A549 (cell line): Measurements from ENCODE around the gene PRIMPOL. TPM values are rescaled to one million over a fixed set of nuclear protein-coding genes. Genes with fewer than 3 reads are reported as not detected.
"Not testable (repeated sequence)": the region's sequence is repeated elsewhere in the genome, so short reads cannot be mapped to it uniquely, and the experiment has no call there.

Experiments used
- ATAC-seq, 2 experiments: fragments of 200-7000 bp in 1 of 2; fragments of >200 bp in 1 of 2; cut with Nextera tagmentation in 1 of 2; cut with Tn5 transposase in 1 of 2; 3 replicates each; pipeline versions ENCODE4 v1.8.0 to v1.9.1; 2018 to 2020; ENCODE audit warnings: mild to moderate bottlenecking in 1 of 2, moderate library complexity in 1 of 2
- CTCF ChIA-PET: fragments of 300-600 bp; sonication (Branson Sonifier 250); formaldehyde crosslinking; extraction: SDS; loops from one replicate; lab custom pipeline; 2021; ENCODE audit warnings: antibody characterized with exemption, inconsistent platforms; lab: Yijun Ruan, JAX
- POLR2A ChIA-PET: fragments of 350-600 bp; formaldehyde crosslinking; extraction: SDS; loops from one replicate; lab custom pipeline; 2021; ENCODE audit warnings: antibody characterized with exemption, inconsistent platforms; lab: Yijun Ruan, JAX
- DNase-seq, 2 experiments: peaks; one replicate each; pipeline versions ENCODE4 v3.0.0 to v3.0.0-alpha.2; 2011 to 2016; ENCODE audit warnings: low read depth in 1 of 2, low spot score in 1 of 2
- FAIRE-seq: peaks from 2 replicates; lab custom pipeline; 2011; peaks lifted over from hg19 to GRCh38; lab: Jason Lieb, UNC
- H3K27ac ChIP-seq, 2 experiments: fragments of >200 bp; sonication (Bioruptor Twin); formaldehyde crosslinking; 3 replicates each; pipeline ENCODE4 v1.5.1; 2016 to 2017
- H3K4me1 ChIP-seq: fragments of >200 bp; sonication (Bioruptor Twin); formaldehyde crosslinking; 3 replicates; pipeline ENCODE4 v1.6.1; 2016
- H3K4me2 ChIP-seq: fragments of >200 bp; sonication (Bioruptor Twin); formaldehyde crosslinking; 3 replicates; pipeline ENCODE4 v1.6.1; 2016
- H3K4me3 ChIP-seq: fragments of >200 bp; sonication (Bioruptor Twin); formaldehyde crosslinking; 3 replicates; pipeline ENCODE4 v1.5.1; 2016
- H3K9me3 ChIP-seq: fragments of >200 bp; sonication (Bioruptor Twin); formaldehyde crosslinking; 3 replicates; pipeline ENCODE4 v1.6.1; 2016
- CBX2 ChIP-seq: fragments of 200-600 bp; sonication (generic); IDR thresholded peaks from 2 replicates; pipeline ENCODE4 v1.6.1; 2016; ENCODE audit warnings: low read depth, mild to moderate bottlenecking, borderline replicate concordance
- CHD4 ChIP-seq: fragments of 200-600 bp; sonication (generic); IDR thresholded peaks from 2 replicates; pipeline ENCODE4 v1.6.1; 2016; ENCODE audit warnings: antibody characterized with exemption, mild to moderate bottlenecking, borderline replicate concordance
- EP300 ChIP-seq, 2 experiments: fragments of >200 bp; sonication (Bioruptor Twin); formaldehyde crosslinking; IDR thresholded peaks; 2 replicates in 1 of 2; 3 replicates in 1 of 2; pipeline ENCODE4 v1.6.1; 2016 to 2017
- ESRRA ChIP-seq: fragments of 150-350 bp; IDR thresholded peaks from 2 replicates; pipeline ENCODE4 v1.6.1; 2014; ENCODE audit warnings: mild to moderate bottlenecking, low read length, borderline replicate concordance
- FOSL2 ChIP-seq, 2 experiments: fragments of 450-650 bp in 1 of 2; fragments of >200 bp in 1 of 2; sonication (Bioruptor Twin) in 1 of 2; formaldehyde crosslinking; IDR thresholded peaks; 2 replicates each; pipeline versions ENCODE4 v1.5.0 to v1.6.1; 2016 to 2020; ENCODE audit warnings: mild to moderate bottlenecking in 1 of 2, moderate library complexity in 1 of 2
- HOXB5 ChIP-seq: fragments of 250-450 bp; sonication (Bioruptor Pico); IDR thresholded peaks from 2 replicates; pipeline ENCODE4 v1.5.0; 2020; ENCODE audit warnings: mild to moderate bottlenecking, moderate library complexity
- KDM5A ChIP-seq: fragments of 200-600 bp; sonication (generic); IDR thresholded peaks from 2 replicates; pipeline ENCODE4 v1.6.1; 2016; ENCODE audit warnings: antibody characterized with exemption, mild to moderate bottlenecking
- NFE2L2 ChIP-seq: fragments of 150-350 bp; conservative IDR thresholded peaks from 2 replicates; pipeline ENCODE4 v1.6.1; 2014; ENCODE audit warnings: low read length
- NPAS2 ChIP-seq: fragments of 250-450 bp; sonication (Bioruptor Pico); IDR thresholded peaks from 2 replicates; pipeline ENCODE4 v1.8.0; 2022; ENCODE audit warnings: mild to moderate bottlenecking, moderate library complexity, borderline replicate concordance
- PHF8 ChIP-seq: fragments of 200-600 bp; sonication (generic); IDR thresholded peaks from 2 replicates; pipeline ENCODE4 v1.6.1; 2016; ENCODE audit warnings: low read depth, mild to moderate bottlenecking, antibody characterized with exemption, moderate library complexity, borderline replicate concordance
- POLR2A ChIP-seq: IDR thresholded peaks from 2 replicates; pipeline ENCODE4 v1.6.1; 2012; ENCODE audit warnings: mild to moderate bottlenecking, low read length
- RAD21 ChIP-seq, 2 experiments: fragments of >200 bp in 1 of 2; sonication (Bioruptor Twin) in 1 of 2; formaldehyde crosslinking in 1 of 2; IDR thresholded peaks in 1 of 2; conservative IDR thresholded peaks in 1 of 2; 2 replicates in 1 of 2; 3 replicates in 1 of 2; pipeline ENCODE4 v1.6.1; 2012 to 2018; ENCODE audit warnings: inconsistent platforms in 1 of 2
- RARB ChIP-seq: fragments of 250-450 bp; sonication (Bioruptor Pico); IDR thresholded peaks from 2 replicates; pipeline ENCODE4 v1.8.0; 2021; ENCODE audit warnings: mild to moderate bottlenecking, moderate library complexity
- SMC3 ChIP-seq: fragments of >200 bp; sonication (Bioruptor Twin); formaldehyde crosslinking; IDR thresholded peaks from 3 replicates; pipeline ENCODE4 v1.6.1; 2018; ENCODE audit warnings: inconsistent platforms
- TFCP2L1 ChIP-seq: fragments of 250-450 bp; sonication (Bioruptor Pico); IDR thresholded peaks from 2 replicates; pipeline ENCODE4 v1.5.0; 2021; ENCODE audit warnings: mild to moderate bottlenecking
- USF2 ChIP-seq: fragments of 450-650 bp; IDR thresholded peaks from 2 replicates; pipeline ENCODE4 v1.6.1; 2014; ENCODE audit warnings: antibody characterized with exemption
- ZC3H11A ChIP-seq: fragments of 450-650 bp; IDR thresholded peaks from 2 replicates; pipeline ENCODE4 v1.6.1; 2014; ENCODE audit warnings: antibody characterized with exemption, mild to moderate bottlenecking
- ZFP36 ChIP-seq: fragments of 450-650 bp; IDR thresholded peaks from 2 replicates; pipeline ENCODE4 v1.6.1; 2014; ENCODE audit warnings: borderline replicate concordance; ENCODE audit not compliant: partially characterized antibody
- WGBS: methylation state at CpG from one replicate; pipeline ENCODE4 v1.1.6; 2017; ENCODE audit errors: missing lambda C conversion rate; 5-methylcytosine and 5-hydroxymethylcytosine counted together
- polyA plus RNA-seq, 4 experiments: library from polyadenylated mRNA; depleted of rRNA in 3 of 4; stranded (reverse); fragments of >200 nt; fragmentation: RNase III in 1 of 4; extraction: RNeasy Plus Mini Kit Qiagen cat#74134 plus additional on column Dnase treatment in 1 of 4; gene quantifications; 2 replicates in 3 of 4; 3 replicates in 1 of 4; pipeline ENCODE4 v1.2.3, GENCODE V29; 2011 to 2017
- TF ChIP-seq, protein P1 (sequence below): IDR thresholded peaks from 2 replicates; pipeline ENCODE4 v1.6.1; 2012
- TF ChIP-seq, protein P2 (sequence below): fragments of >200 bp; sonication (Bioruptor Twin); formaldehyde crosslinking; IDR thresholded peaks from 3 replicates; pipeline ENCODE4 v1.5.1; 2016
- TF ChIP-seq, protein P3 (sequence below): fragments of >200 bp; sonication (Bioruptor Twin); formaldehyde crosslinking; IDR thresholded peaks from 3 replicates; pipeline ENCODE4 v1.6.1; 2016
- TF ChIP-seq, protein P4 (sequence below): fragments of 200-600 bp; sonication (generic); IDR thresholded peaks from 2 replicates; pipeline ENCODE4 v1.6.1; 2016; ENCODE audit warnings: antibody characterized with exemption, mild to moderate bottlenecking, moderate library complexity

The PRIMPOL gene
- polyA plus RNA-seq, 2 of the 4 experiments (the other 2 are of a cell fraction): 10.0 to 23.9 TPM

- TF ChIP-seq FOSL2 (IDR thresholded peaks at IDR 0.05) (no peak), FOSL2 (CRISPR knock-in tag; IDR thresholded peaks at IDR 0.05) (no peak), NPAS2 (no peak), POLR2A (no peak), NFE2L2 (no peak), SMC3 (no peak), PHF8 (no peak), ZFP36 (no peak), KDM5A (no peak), HOXB5 (CRISPR knock-in tag) (no peak), CBX2 (no peak), CHD4 (no peak), USF2 (no peak), ZC3H11A (no peak), EP300 (IDR thresholded peaks at IDR 0.05) (no peak)
- TF ChIP-seq, protein P1, sequence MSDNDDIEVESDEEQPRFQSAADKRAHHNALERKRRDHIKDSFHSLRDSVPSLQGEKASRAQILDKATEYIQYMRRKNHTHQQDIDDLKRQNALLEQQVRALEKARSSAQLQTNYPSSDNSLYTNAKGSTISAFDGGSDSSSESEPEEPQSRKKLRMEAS: no peak
- TF ChIP-seq, protein P2, sequence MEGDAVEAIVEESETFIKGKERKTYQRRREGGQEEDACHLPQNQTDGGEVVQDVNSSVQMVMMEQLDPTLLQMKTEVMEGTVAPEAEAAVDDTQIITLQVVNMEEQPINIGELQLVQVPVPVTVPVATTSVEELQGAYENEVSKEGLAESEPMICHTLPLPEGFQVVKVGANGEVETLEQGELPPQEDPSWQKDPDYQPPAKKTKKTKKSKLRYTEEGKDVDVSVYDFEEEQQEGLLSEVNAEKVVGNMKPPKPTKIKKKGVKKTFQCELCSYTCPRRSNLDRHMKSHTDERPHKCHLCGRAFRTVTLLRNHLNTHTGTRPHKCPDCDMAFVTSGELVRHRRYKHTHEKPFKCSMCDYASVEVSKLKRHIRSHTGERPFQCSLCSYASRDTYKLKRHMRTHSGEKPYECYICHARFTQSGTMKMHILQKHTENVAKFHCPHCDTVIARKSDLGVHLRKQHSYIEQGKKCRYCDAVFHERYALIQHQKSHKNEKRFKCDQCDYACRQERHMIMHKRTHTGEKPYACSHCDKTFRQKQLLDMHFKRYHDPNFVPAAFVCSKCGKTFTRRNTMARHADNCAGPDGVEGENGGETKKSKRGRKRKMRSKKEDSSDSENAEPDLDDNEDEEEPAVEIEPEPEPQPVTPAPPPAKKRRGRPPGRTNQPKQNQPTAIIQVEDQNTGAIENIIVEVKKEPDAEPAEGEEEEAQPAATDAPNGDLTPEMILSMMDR: no peak
- TF ChIP-seq, protein P3, sequence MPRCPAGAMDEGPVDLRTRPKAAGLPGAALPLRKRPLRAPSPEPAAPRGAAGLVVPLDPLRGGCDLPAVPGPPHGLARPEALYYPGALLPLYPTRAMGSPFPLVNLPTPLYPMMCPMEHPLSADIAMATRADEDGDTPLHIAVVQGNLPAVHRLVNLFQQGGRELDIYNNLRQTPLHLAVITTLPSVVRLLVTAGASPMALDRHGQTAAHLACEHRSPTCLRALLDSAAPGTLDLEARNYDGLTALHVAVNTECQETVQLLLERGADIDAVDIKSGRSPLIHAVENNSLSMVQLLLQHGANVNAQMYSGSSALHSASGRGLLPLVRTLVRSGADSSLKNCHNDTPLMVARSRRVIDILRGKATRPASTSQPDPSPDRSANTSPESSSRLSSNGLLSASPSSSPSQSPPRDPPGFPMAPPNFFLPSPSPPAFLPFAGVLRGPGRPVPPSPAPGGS: no peak
- ChIA-PET POLR2A (no interaction called here), CTCF (no interaction called here)
- Histone ChIP-seq H3K4me2 (no peak overlapping the region), H3K4me1 (no peaks in the 10 kb centered on the region), H3K4me3 (no peak overlapping the region), H3K27ac (no peak overlapping the region), H3K9me3 (no peaks in the 10 kb centered on the region)
- ATAC-seq (no peak), FAIRE-seq (no peak), DNase-seq (no peak)
- WGBS: 92% methylated on average over 3 of the region's 3 CpGs
Measured at GRCh38 chr4:184614509-184614908, 35.0 kb upstream of the PRIMPOL start.

DNA sequence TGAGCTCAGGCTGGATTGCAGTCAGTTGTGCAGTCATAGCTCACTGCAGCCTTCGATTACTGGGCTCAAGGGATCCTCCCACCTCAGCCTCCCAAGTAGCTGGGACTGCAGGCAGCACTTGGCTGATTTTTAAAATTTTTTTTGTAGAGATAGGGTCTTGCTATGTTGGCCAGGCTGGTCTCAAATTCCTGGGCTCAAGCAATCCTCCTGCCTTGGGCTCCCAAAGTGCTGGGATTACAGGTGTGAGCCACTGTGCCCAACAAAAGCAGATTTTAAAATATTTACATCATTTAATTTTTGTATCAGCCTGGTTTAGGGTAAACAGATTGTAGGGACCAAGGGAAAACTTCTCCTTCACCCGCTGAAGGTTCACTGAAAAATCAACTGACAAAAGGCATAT is 33.4 kb upstream of the PRIMPOL start:
- ATAC-seq, DNase-seq, H3K9me3 ChIP-seq, H3K4me1 ChIP-seq, H3K4me3 ChIP-seq, H3K4me2 ChIP-seq, H3K27ac ChIP-seq, CTCF ChIA-PET, FAIRE-seq, POLR2A ChIA-PET: not testable (repeated sequence)
- WGBS: 40% methylated on average over 2 of the region's 2 CpGs

DNA sequence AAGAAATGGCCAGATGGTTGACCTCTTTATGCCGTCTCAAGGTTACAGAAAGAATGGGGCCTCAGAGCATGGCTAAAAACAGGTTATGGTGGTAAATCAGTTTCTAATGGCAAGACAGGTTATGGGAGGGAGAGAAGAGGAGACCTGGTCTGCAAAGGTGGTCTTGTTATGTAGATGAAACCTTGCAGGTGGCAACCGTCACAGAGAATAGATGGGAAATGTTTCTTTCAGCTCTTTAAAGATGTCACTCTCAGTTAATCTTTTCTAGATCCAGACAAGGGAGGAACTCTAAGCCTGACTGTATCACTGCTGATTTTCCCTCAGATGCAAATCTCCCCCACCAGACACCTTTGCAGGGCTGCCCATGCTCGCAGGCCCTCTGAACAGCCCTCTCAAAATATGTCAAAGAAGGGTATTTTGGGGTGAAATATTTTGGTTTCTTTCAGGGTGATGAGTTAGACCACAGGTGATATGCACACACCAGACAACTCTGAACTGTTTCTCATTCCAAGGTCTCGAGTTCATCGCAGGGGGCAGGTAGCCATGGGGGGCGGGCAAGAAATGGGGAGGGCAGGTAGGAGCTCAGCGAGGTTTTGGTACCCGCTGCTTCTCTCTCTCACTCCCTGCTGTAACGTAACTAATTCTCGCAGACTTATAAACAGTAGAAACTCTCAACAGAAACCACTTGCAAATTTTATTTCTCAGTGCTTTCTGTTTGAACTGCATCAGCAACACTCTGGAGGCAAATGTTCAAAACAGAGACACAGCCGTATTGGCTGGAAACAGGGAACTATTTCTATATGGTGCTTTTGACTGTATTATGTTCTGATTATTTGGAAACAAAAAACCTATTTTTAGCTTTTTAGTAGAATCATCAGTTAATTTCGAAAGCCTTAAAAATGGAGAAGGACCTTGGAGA is 32.6 kb upstream of the PRIMPOL start:
- no peak for FAIRE-seq
- Histone ChIP-seq H3K4me2 (no peak overlapping the region), H3K9me3 (no peaks in the 10 kb centered on the region), H3K4me1 (no peaks in the 10 kb centered on the region), H3K27ac (no peak overlapping the region), H3K4me3 (no peak overlapping the region)
- POLR2A ChIA-PET: no interaction called here
- CTCF ChIA-PET: no interaction called here
- no peak for DNase-seq
- 68% methylated on average over 12 of the region's 12 CpGs for WGBS
- ATAC-seq: no peak
- TF ChIP-seq ESRRA (no peak), RAD21 (conservative IDR thresholded peaks at IDR 0.05 in 1 of 2, IDR thresholded peaks at IDR 0.05 in 1 of 2) (no peak), HOXB5 (CRISPR knock-in tag) (no peak), TFCP2L1 (CRISPR knock-in tag) (no peak), RARB (CRISPR knock-in tag) (no peak), CBX2 (no peak)
- TF ChIP-seq, protein P4, sequence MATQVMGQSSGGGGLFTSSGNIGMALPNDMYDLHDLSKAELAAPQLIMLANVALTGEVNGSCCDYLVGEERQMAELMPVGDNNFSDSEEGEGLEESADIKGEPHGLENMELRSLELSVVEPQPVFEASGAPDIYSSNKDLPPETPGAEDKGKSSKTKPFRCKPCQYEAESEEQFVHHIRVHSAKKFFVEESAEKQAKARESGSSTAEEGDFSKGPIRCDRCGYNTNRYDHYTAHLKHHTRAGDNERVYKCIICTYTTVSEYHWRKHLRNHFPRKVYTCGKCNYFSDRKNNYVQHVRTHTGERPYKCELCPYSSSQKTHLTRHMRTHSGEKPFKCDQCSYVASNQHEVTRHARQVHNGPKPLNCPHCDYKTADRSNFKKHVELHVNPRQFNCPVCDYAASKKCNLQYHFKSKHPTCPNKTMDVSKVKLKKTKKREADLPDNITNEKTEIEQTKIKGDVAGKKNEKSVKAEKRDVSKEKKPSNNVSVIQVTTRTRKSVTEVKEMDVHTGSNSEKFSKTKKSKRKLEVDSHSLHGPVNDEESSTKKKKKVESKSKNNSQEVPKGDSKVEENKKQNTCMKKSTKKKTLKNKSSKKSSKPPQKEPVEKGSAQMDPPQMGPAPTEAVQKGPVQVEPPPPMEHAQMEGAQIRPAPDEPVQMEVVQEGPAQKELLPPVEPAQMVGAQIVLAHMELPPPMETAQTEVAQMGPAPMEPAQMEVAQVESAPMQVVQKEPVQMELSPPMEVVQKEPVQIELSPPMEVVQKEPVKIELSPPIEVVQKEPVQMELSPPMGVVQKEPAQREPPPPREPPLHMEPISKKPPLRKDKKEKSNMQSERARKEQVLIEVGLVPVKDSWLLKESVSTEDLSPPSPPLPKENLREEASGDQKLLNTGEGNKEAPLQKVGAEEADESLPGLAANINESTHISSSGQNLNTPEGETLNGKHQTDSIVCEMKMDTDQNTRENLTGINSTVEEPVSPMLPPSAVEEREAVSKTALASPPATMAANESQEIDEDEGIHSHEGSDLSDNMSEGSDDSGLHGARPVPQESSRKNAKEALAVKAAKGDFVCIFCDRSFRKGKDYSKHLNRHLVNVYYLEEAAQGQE: no peak
- TF ChIP-seq, protein P1: no peak
